Esophagus muscularis mucosa (tissue), 4 donors: ENCODE data around the gene G0S2.

ENCODE experiments used
- EP300 ChIP-seq: sonication (generic); formaldehyde crosslinking; IDR thresholded peaks from one replicate; pipeline ENCODE4 v1.6.1; 2017; ENCODE audit warnings: antibody characterized with exemption
- POLR2A ChIP-seq: fragments of 450-650 bp; IDR thresholded peaks from one replicate; pipeline ENCODE4 v1.6.1; 2017; ENCODE audit warnings: antibody characterized with exemption, moderate library complexity, mild to moderate bottlenecking, low read depth
- TF ChIP-seq, protein P1 (sequence below), 3 experiments: fragments of 200-600 bp in 2 of 3; fragments of 450-650 bp in 1 of 3; sonication (generic) in 2 of 3; IDR thresholded peaks; one replicate each; pipeline ENCODE4 v1.5.1; 2017 to 2019; ENCODE audit warnings: antibody characterized with exemption in 3 of 3, mild to moderate bottlenecking in 2 of 3, moderate library complexity in 1 of 3

DNA sequence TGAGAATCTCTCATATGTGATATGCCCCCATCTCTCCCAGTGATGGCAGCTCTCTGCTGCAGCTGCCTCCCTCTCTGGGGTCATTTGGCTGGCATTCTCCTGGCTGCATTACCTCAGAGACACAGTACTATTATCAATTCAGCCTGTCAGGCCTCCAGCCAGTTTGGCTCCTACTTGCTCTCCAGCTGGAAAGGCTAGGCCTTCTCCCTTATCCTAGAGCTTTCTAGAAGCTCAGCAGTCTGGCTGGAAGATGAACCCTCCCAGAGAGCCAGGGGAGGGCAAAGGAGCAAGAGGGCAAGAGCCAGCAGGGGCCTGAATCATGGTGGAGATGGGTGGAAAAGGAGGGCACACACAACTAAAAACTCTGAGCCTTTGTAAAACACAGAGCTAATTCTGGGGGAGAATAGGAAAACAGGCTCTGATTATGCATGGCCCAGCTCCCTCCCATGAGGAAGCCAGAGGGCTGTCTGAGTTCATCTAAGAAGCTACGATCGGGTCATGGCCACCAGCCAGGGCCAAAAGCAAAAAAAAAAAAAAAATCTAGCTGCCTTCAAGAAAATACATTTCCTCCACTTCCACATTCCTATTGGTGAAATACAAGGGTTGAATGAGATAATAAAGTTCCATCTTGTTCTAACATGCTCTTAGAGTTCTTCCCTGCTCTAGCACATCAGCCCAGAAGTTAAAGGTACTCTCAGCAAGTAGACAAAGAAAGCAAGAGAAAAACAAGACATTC, 31.8 kb upstream of the G0S2 start:
- TF ChIP-seq POLR2A (no peak), EP300 (no peak)
- TF ChIP-seq, protein P1, sequence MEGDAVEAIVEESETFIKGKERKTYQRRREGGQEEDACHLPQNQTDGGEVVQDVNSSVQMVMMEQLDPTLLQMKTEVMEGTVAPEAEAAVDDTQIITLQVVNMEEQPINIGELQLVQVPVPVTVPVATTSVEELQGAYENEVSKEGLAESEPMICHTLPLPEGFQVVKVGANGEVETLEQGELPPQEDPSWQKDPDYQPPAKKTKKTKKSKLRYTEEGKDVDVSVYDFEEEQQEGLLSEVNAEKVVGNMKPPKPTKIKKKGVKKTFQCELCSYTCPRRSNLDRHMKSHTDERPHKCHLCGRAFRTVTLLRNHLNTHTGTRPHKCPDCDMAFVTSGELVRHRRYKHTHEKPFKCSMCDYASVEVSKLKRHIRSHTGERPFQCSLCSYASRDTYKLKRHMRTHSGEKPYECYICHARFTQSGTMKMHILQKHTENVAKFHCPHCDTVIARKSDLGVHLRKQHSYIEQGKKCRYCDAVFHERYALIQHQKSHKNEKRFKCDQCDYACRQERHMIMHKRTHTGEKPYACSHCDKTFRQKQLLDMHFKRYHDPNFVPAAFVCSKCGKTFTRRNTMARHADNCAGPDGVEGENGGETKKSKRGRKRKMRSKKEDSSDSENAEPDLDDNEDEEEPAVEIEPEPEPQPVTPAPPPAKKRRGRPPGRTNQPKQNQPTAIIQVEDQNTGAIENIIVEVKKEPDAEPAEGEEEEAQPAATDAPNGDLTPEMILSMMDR (IDR thresholded peaks at IDR 0.05): peak in 2 of 3 experiments; percentile 10 to 17
